ENCODE data around the gene RBM17.
A peak's percentile ranks its signal among the peaks of the same experiment; 100 is the strongest.

The RBM17 gene

GRCh38 chr10:6045878-6046772, 42.7 kb upstream of the RBM17 start:
- TF ChIP-seq, protein P1, sequence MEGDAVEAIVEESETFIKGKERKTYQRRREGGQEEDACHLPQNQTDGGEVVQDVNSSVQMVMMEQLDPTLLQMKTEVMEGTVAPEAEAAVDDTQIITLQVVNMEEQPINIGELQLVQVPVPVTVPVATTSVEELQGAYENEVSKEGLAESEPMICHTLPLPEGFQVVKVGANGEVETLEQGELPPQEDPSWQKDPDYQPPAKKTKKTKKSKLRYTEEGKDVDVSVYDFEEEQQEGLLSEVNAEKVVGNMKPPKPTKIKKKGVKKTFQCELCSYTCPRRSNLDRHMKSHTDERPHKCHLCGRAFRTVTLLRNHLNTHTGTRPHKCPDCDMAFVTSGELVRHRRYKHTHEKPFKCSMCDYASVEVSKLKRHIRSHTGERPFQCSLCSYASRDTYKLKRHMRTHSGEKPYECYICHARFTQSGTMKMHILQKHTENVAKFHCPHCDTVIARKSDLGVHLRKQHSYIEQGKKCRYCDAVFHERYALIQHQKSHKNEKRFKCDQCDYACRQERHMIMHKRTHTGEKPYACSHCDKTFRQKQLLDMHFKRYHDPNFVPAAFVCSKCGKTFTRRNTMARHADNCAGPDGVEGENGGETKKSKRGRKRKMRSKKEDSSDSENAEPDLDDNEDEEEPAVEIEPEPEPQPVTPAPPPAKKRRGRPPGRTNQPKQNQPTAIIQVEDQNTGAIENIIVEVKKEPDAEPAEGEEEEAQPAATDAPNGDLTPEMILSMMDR (IDR thresholded peaks at IDR 0.05; ENCODE audit: low read depth, low read length, missing control alignments), result no peak
- no peak overlapping the region for H3K4me3 ChIP-seq (replicated peaks; ENCODE audit: low read depth, low read length)
- DNase-seq (ENCODE audit: extremely low read depth, low read depth), result no peak

GRCh38 chr10:6046773-6047611, 41.8 kb upstream of the RBM17 start:
- no peak for DNase-seq (ENCODE audit: extremely low read depth, low read depth)
- H3K4me3 ChIP-seq (replicated peaks; ENCODE audit: low read depth, low read length), result no peak overlapping the region
- TF ChIP-seq, protein P1 (IDR thresholded peaks at IDR 0.05; ENCODE audit: low read depth, low read length, missing control alignments), result no peak

- TF ChIP-seq, protein P1 (IDR thresholded peaks at IDR 0.05; ENCODE audit: low read depth, low read length, missing control alignments), result no peak
- no peak overlapping the region for H3K4me3 ChIP-seq (replicated peaks; ENCODE audit: low read depth, low read length)
- no peak for DNase-seq (ENCODE audit: extremely low read depth, low read depth)
Observed at GRCh38 chr10:6047847-6048246, 41.0 kb upstream of the RBM17 start.

GRCh38 chr10:6048281-6049030, 40.4 kb upstream of the RBM17 start:
- no peak for DNase-seq (ENCODE audit: extremely low read depth, low read depth)
- H3K4me3 ChIP-seq (replicated peaks; ENCODE audit: low read depth, low read length), result no peak overlapping the region
- TF ChIP-seq, protein P1 (IDR thresholded peaks at IDR 0.05; ENCODE audit: low read depth, low read length, missing control alignments), result no peak

DNA sequence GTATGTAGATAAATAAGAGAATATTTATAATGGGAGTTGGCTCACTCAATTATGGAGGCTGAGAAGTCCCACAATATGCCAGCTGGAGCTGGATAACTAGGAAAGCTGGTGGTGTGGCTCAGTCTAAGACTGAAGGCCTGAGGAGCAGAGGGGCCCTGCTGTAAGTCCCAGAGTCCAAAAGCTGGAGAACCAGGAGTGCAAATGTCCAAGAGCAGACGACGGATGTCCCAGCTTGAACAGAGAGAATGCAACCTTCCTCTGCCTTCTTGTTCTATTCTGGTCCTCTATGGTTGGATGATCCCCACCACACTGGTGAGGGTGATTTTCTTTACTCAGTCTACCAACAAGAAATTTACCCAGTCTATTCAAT, 39.8 kb upstream of the RBM17 start:
- TF ChIP-seq, protein P1 (IDR thresholded peaks at IDR 0.05; ENCODE audit: low read depth, low read length, missing control alignments), result no peak
- DNase-seq (ENCODE audit: extremely low read depth, low read depth), result no peak
- no peak overlapping the region for H3K4me3 ChIP-seq (replicated peaks; ENCODE audit: low read depth, low read length)

DNA sequence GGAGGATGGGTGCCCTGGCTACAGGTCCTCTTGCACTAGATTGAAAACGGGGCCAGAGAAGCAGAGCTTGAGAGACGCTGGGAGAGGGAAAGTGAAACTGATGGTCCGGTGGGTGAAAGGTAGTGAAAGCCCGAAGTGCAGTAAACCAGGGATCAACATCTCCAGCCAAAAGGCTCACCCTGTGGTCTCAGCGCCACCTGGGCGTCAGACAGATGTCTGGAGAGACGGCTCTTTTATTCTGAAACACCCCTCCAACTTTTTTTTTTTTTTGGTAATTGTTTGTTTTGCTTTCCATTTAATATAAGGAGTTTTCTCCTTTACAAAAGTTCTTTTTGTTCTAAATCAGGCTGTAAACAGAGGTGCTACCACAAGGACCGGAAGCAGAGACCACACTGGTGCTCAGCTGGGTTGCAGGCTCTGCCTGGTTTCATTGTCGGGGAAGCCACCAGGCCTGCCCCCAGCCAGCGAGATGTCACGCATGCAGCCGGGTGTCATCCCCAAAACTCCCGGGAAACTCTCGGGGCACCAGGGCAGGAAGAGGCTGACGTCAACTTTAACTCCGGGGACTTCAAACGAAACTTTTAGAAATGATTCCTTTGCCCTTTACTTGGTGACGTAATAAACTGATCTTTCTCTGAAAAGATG, 37.9 kb upstream of the RBM17 start:
- peak overlapping the region; percentile 5 for H3K4me3 ChIP-seq (replicated peaks; ENCODE audit: low read depth, low read length)
- TF ChIP-seq, protein P1 (IDR thresholded peaks at IDR 0.05; ENCODE audit: low read depth, low read length, missing control alignments), result peak; percentile 22
- DNase-seq (ENCODE audit: extremely low read depth, low read depth), result peak; percentile 14
